SH-SY5Y (cell line): ENCODE results near the gene PLEKHA5.

Source experiments
- GATA2 ChIP-seq: IDR thresholded peaks from 2 replicates; pipeline ENCODE4 v1.6.1; 2011; ENCODE audit warnings: mild to moderate bottlenecking, low read depth, low read length
- GATA3 ChIP-seq: IDR thresholded peaks from 2 replicates; pipeline ENCODE4 v1.6.1; 2011; ENCODE audit warnings: low read depth, mild to moderate bottlenecking, low read length, moderate library complexity

- TF ChIP-seq GATA2 (no peak), GATA3 (no peak)
These were observed 115.6 kb downstream of the PLEKHA5 start for GRCh38 chr12:19245106-19245505.
